ENCODE data around the gene UBC. TPM values are rescaled to one million over a fixed set of nuclear protein-coding genes. Genes with fewer than 3 reads are reported as not detected.

UBC gene
- total and polyA plus RNA-seq, 9 of the 15 experiments (the other 6 are each of a cell fraction or from before 2014, with no cell fraction given) = 533 to 1,153 (median 813) TPM

GRCh38 chr12:124921200-124922031 lies 7.0 kb upstream of the UBC start (continued):
- peak in 1 of 2 experiments; percentile 56; a peak in 1 of 3 replicates for TF ChIP-seq CBX3 (IDR thresholded peaks at IDR 0.05; ENCODE audit: borderline replicate concordance in 1 of 2, low read length in 2 of 2)
- TF ChIP-seq NCOA2 (IDR thresholded peaks at IDR 0.05; ENCODE audit: partially characterized antibody in 2 of 2) = no peak
- no peak for TF ChIP-seq GATAD2B (IDR thresholded peaks at IDR 0.05; ENCODE audit: borderline replicate concordance)
- no peak for TF ChIP-seq NCOR1 (IDR thresholded peaks at IDR 0.05)
- TF ChIP-seq CREB3 (tag; conservative IDR thresholded peaks at IDR 0.05; ENCODE audit: low read depth) = no peak
- TF ChIP-seq PHB2 (IDR thresholded peaks at IDR 0.05; ENCODE audit: low read depth) = no peak
- no peak for TF ChIP-seq SMAD2 (IDR thresholded peaks at IDR 0.05; ENCODE audit: low read depth, low read length)
- no peak for TF ChIP-seq GTF2E2 (tag; IDR thresholded peaks at IDR 0.05)
- no peak for TF ChIP-seq ZNF398 (CRISPR knock-in tag; IDR thresholded peaks at IDR 0.05)
- no peak for TF ChIP-seq RNF219 (CRISPR knock-in tag; IDR thresholded peaks at IDR 0.05)
- TF ChIP-seq TAF9B (IDR thresholded peaks at IDR 0.05; ENCODE audit: partially characterized antibody) = no peak
- TF ChIP-seq ZNF586 (CRISPR knock-in tag; conservative IDR thresholded peaks at IDR 0.05) = no peak
- no peak for TF ChIP-seq HIVEP1 (CRISPR knock-in tag; IDR thresholded peaks at IDR 0.05)
- no peak for TF ChIP-seq GABPB2 (CRISPR knock-in tag; conservative IDR thresholded peaks at IDR 0.05)
- TF ChIP-seq RAD21 (CRISPR knock-in tag; conservative IDR thresholded peaks at IDR 0.05 in 1 of 2, IDR thresholded peaks at IDR 0.05 in 1 of 2) = no peak
- peak; percentile 60 for TF ChIP-seq BDP1 (IDR thresholded peaks at IDR 0.05; ENCODE audit: insufficient read depth, insufficient read length)
- TF ChIP-seq HINFP (tag; conservative IDR thresholded peaks at IDR 0.05; ENCODE audit: low read depth) = no peak
- TF ChIP-seq GTF2F1 (IDR thresholded peaks at IDR 0.05; ENCODE audit: low read depth, low read length) = peak; percentile 54; the same call in 1 of the 2 replicates
- TF ChIP-seq ESRRA (IDR thresholded peaks at IDR 0.05; ENCODE audit: borderline replicate concordance, low read depth) = no peak
- TF ChIP-seq CEBPG (CRISPR knock-in tag; IDR thresholded peaks at IDR 0.05) = no peak
- no peak for TF ChIP-seq CEBPG (tag; conservative IDR thresholded peaks at IDR 0.05 in 1 of 2, IDR thresholded peaks at IDR 0.05 in 1 of 2)
- no peak for TF ChIP-seq CEBPB (tag; IDR thresholded peaks at IDR 0.05)

Measured in K562 (cell line).